Glomerular endothelial cell (primary cell): ENCODE data around the gene VPS33B. TPM values are rescaled to one million over a fixed set of nuclear protein-coding genes. Genes with fewer than 3 reads are reported as not detected.
"Not testable (repeated sequence)": the region's sequence is repeated elsewhere in the genome, so short reads cannot be mapped to it uniquely, and the experiment has no call there.

Experiments used
- DNase-seq: peaks from one replicate; pipeline ENCODE4 v3.0.0-alpha.2; 2011; ENCODE audit warnings: low read depth, low spot score; ENCODE audit errors: extremely low read depth
- total RNA-seq: library from RNA; depleted of rRNA; stranded (reverse); fragments of >200 nt; gene quantifications from 2 replicates; pipeline ENCODE4 v1.2.3, GENCODE V29; 2015

VPS33B gene
- 7.0 and 9.3 TPM in 2 replicates for total RNA-seq

- peak; percentile 27 for DNase-seq
Measured at GRCh38 chr15:91022075-91022831, at the start of gene VPS33B. Gene VPS33B (minus strand): TSS chr15:91022594. CDS start chr15:91022249, 345 bp downstream.

GRCh38 chr15:91072161-91072560 is 49.8 kb upstream of the VPS33B start:
- no peak for DNase-seq

- DNase-seq: no peak
Measured at GRCh38 chr15:91070872-91071271, 48.5 kb upstream of the VPS33B start.

GRCh38 chr15:91068966-91069365 is 46.6 kb upstream of the VPS33B start:
- DNase-seq: no peak

- no peak for DNase-seq
Measured at GRCh38 chr15:91068436-91068835, 46.0 kb upstream of the VPS33B start.

- no peak for DNase-seq
Measured at GRCh38 chr15:91067036-91067435, 44.6 kb upstream of the VPS33B start.

GRCh38 chr15:91065505-91065904 is 43.1 kb upstream of the VPS33B start:
- no peak for DNase-seq

- no peak for DNase-seq
Measured at GRCh38 chr15:91061997-91062396, 39.6 kb upstream of the VPS33B start.

- no peak for DNase-seq
Measured at GRCh38 chr15:91061230-91061629, 38.8 kb upstream of the VPS33B start.

- peak; percentile 10 for DNase-seq
Measured at GRCh38 chr15:91055548-91056331, 33.3 kb upstream of the VPS33B start.

- no peak for DNase-seq
Measured at GRCh38 chr15:91054816-91055215, 32.4 kb upstream of the VPS33B start.

GRCh38 chr15:91051248-91051647 is 28.9 kb upstream of the VPS33B start:
- no peak for DNase-seq

GRCh38 chr15:91050128-91050455 is 27.7 kb upstream of the VPS33B start:
- DNase-seq: no peak

GRCh38 chr15:91049378-91050127 is 27.2 kb upstream of the VPS33B start:
- DNase-seq: peak; percentile 14

- no peak for DNase-seq
Measured at GRCh38 chr15:91047545-91048199, 25.3 kb upstream of the VPS33B start.

- DNase-seq: not testable (repeated sequence)
Measured at GRCh38 chr15:91046056-91046455, 23.7 kb upstream of the VPS33B start.

GRCh38 chr15:91045065-91045464 is 22.7 kb upstream of the VPS33B start:
- no peak for DNase-seq

GRCh38 chr15:91043202-91043874 is 20.9 kb upstream of the VPS33B start:
- DNase-seq: no peak

- DNase-seq: no peak
Measured at GRCh38 chr15:91040856-91041255, 18.5 kb upstream of the VPS33B start.

- no peak for DNase-seq
Measured at GRCh38 chr15:91039996-91040395, 17.6 kb upstream of the VPS33B start.
